A172 (cell line): ENCODE measurements around the gene PBX3. TPM values are rescaled to one million over a fixed set of nuclear protein-coding genes. Genes with fewer than 3 reads are reported as not detected.
A peak's percentile ranks its signal among the peaks of the same experiment; 100 is the strongest.

Source experiments
- DNase-seq: peaks from one replicate; pipeline ENCODE4 v3.0.0-alpha.2; 2015; ENCODE audit warnings: low spot score
- total RNA-seq: library from RNA; depleted of rRNA; stranded (reverse); fragments of >200 nt; shearing (Covaris generic); gene quantifications from 2 replicates; pipeline ENCODE4 v1.2.3, GENCODE V29; 2014; rRNA removed

PBX3 gene
- total RNA-seq, result 74.5 and 85.0 TPM in 2 replicates

GRCh38 chr9:125747053-125747764 is at the start of gene PBX3:
Gene PBX3 (plus strand): TSS chr9:125747373.
- peak; percentile 42 for DNase-seq

GRCh38 chr9:125699870-125700269 is 47.3 kb upstream of the PBX3 start:
- no peak for DNase-seq

DNA sequence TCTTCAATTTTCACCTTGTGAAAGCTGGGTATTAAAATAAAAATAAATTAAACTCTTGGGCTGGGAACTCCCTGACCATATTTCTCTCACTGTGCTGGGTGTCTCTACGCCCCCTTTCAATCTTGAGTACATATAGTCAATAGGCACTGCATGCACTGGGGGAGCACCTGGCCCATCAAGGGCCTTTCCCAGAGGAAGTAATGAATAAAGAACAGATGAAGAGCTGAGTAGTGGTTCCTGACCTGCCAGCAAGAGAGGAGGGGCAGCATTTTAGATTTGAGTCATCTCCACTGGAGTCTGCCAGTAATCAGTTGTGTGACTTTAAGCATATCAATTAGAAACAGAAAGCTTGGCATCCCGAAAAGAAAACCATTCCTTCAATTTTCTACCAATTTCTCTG is 46.4 kb upstream of the PBX3 start:
- DNase-seq, result peak; percentile 85

DNA sequence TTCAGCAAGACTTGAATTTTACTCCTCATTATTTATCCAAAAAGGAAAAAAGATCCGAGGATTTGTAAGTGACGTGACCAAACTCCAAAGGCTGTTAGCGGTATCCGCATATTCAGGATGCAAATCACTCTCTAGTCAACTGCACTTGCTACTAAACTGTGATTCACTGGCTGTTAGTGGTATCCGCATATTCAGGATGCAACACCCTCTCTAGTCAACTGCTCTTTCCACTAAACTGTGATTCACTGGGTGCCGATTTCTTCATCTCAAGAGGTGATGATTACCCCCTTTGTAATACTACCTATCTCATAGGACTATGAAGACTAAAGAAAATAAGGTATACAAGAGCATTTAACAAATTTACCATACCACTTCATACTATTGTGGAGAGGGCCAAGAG is 45.8 kb upstream of the PBX3 start:
- DNase-seq, result peak; percentile 97

- DNase-seq, result no peak
Measured at GRCh38 chr9:125703662-125704061, 43.5 kb upstream of the PBX3 start.

DNA sequence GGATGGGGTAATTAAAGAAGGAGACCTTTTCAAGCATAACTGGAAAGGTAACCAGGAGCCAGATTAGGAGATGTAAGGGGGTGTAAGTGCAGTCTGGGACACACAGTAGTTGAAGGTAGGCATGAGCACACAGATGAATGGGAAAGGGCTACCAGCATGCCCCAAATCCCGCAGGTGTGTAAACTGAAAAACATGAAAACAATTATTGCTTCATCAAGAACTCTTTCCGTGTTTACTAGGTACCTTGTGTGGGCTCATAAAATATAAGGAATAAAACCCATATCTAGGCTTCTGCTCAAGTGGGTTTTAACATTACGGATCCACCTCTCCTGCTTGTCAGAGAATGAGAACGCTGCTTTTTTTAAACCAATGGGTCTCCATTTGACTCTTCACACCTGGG is 41.3 kb upstream of the PBX3 start:
- DNase-seq, result no peak

DNA sequence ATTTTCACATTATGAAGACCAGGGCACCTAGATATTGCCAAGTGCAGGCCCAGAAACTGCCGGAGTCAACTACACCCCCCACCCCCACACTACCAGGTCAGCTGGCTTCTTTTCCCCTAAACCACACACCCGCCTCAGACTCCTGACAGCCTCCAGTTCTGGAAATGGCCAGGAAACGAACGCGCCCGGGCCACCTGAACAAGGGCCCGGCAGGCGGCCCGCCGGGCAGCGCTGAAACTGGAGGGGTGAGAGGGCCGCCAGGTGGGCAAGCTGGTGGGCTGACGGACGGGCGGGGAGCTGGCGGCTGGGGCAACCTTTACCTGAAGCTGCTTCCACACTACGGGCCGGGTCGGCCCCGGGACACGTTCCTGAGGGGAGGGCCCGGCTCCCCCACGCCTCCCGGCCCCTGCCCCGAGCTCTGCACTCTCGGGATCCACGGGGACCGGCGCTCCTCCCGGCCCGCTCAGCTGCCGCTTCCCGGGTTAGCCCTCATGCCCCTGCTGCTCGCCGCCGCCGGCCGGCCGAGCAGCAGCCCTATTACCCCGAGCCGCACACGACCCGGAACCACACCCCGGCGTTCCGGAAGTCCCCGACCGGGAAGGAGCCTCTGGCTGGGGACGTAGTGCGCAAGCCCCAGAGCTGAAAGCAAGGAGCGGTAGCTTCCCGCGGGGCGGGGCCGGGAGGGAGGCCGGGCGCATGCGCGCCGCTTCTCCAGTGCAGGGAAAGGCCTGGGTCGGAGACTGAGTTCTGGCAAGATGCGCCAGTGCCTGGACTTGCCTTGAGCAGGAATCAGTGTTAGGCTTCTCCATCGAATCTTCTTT is 40.3 kb upstream of the PBX3 start, which contains the start of gene MAPKAP1:
Gene MAPKAP1 (minus strand): TSS at position 558 of the 821 bp plus-strand sequence. CDS start 34,634 bp downstream, outside the sequence.
- peak; percentile 97 for DNase-seq

DNA sequence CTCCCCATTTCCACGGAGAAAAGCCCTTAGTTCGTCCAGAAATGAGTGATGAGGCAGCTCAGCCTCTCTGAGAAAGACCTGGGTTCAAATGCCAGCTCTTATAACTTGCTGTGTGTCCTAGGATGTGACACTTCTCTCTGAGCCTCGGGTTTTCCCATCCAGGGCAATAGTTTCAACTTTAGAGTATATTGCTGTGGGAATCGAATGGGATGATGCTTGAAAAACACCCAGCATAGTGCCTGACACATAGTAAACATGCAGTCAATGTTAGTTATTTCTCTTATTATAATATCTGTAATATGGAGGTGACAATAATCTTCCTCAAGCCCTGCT is 39.7 kb upstream of the PBX3 start:
- DNase-seq, result no peak

- DNase-seq, result no peak
Measured at GRCh38 chr9:125726456-125727132, 20.6 kb upstream of the PBX3 start.

GRCh38 chr9:125730168-125730567 is 17.0 kb upstream of the PBX3 start:
- no peak for DNase-seq

GRCh38 chr9:125732562-125732961 is 14.6 kb upstream of the PBX3 start:
- DNase-seq, result peak; percentile 27

- no peak for DNase-seq
Measured at GRCh38 chr9:125739436-125739835, 7.7 kb upstream of the PBX3 start.

DNA sequence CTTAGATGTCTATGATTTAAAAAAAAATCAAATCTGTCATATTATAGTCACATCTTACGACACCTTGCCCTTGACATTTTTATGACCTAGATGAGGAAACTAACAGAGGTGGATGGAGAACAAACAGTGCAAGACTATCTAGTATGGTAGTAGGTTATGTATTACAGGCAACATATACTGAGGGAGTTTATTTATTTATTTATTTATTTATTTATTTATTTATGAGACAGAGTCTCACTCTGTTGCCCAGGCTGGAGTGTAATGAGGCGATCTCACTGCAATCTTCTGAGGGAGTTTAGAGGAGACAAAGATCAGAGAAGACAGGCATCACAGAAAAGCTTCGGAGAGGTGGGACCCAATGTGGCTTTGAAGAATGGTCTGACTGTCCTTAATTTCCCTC is 4.5 kb upstream of the PBX3 start:
- no peak for DNase-seq

DNA sequence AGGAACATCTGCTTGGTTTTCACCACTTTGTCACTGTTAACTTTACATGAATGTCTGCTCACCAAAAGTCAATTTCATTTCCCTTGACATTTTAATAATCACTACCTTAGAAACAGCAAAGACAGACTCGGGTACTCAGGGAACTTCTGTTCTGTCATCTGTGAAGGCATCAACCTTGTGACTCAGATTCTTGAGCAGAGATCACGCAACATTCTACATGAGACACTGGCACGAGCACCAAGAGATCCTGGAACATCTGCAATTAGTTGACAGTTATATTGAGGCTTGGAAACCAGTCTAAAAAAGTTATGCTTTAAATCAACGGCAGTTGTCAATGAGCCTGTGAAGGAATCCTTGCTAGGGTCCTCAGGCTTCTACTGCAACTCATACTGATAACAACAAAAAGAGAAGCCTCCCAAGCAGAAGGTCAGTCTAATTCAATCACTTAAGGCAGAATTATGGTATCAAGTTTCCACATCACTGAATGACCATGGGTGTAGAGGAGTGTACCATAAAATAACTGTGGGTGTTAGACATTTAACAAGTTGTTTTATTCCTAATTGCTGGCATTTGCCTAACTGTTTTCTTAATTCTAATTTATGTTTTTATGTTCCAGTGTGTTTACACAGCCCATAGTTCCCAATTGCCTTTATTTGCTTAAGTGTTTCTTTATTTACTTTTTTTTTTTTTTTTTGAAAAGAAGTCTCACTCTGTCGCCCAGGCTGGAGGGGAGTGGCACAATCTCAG is 3.3 kb upstream of the PBX3 start:
- DNase-seq, result peak; percentile 31

- DNase-seq, result peak; percentile 92
Measured at GRCh38 chr9:125744616-125745015, 2.6 kb upstream of the PBX3 start.

GRCh38 chr9:125745018-125745417 is 2.2 kb upstream of the PBX3 start:
- peak; percentile 33 for DNase-seq

DNA sequence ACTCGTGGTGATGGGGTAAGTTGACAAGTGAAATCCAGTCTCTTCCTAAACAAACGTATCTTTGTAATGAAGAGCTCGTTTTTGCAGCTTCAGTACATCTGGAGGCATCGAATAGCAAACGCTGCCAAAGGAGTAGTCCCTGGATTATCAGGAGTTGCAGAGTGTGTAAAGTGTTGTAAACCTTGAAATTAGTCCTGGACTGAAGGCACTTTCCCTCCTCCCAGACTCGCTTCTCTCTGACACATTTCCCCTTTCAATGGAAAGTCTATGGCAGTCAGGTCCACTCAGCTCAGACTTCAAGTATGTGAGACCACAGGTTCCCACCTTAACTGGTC is 1.5 kb upstream of the PBX3 start:
- no peak for DNase-seq

DNA sequence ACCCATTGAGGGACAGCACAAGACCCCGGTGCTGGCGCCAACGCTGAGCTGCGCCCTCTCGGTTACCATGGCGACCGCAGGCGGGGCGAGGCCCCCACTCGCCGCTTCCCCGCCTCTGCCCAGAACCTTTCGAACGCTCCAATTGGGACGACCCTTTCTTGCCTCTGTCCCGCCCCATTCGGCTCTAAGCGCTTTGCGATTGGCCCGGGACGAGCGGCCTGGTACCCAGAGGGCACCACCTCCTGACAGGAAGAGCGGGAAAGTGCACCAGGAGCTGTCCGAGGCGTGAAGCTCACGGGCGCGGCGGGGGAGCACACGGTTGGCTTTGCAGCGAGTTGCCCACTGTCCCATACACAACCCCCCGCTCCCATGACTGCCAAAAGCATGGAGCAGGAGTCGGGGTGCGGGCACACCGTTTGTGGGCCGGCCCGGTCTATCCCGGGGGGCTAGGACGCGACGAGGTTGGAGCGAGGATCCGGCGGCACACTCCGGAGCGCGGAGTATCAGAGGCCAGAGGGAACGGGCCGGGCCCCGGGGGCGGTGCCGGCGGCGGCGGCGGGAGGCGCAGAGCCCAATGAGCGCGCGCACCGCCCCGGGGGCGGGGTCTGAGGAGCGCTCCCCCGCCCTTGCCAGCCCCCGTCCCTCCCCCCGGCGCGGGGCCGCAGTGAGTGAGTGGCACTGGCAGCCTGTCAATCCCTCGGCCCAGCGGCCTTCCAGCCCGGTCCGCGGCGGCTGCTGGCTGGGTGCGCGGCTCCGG is 978 bp upstream of the PBX3 start:
- DNase-seq, result peak; percentile 98

- DNase-seq, result no peak
Measured at GRCh38 chr9:125746774-125747052, 460 bp upstream of the PBX3 start.

DNA sequence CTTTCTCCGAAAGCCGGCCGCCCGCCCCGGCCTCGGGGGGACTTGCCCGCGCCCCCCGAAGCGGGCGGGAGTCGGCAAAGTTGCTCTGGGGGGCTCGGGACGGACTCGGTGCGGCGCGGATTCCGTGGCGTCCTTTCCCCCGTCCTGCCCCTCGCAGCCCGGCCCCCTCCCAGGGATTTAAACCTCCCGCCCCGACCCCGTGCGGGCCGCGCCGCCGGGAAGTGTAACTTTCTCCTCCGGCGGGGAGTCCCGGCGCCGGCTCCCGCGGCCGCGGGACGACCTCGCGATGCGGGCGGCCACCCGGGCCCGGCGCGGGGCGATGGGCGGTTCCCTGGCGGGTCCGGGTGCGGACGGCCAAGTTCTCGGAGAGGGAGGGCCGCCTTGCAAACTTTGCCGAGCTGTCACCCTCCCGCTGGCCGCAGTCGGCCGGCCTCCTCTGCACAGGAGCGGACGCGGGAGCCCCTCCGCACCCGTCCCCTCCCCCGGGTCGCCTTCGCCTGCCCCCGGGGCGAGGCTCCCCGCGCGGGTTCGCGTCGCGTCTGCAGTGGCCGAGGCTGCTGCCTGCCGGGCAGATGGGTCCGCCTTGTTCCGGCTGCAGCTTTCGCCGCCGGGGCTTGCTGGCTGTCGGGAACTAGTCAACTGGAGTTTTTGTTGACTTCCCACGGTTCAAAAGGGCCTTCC is 732 bp downstream of the PBX3 start:
- no peak for DNase-seq
